ENCODE data around the gene LTN1. TPM values are rescaled to one million over a fixed set of nuclear protein-coding genes. Genes with fewer than 3 reads are reported as not detected.

Gene LTN1
- total and polyA plus RNA-seq, 2 of the 13 experiments (the other 11 are each of a cell fraction or from before 2014, with no cell fraction given), result 6.7 to 24.6 TPM

DNA sequence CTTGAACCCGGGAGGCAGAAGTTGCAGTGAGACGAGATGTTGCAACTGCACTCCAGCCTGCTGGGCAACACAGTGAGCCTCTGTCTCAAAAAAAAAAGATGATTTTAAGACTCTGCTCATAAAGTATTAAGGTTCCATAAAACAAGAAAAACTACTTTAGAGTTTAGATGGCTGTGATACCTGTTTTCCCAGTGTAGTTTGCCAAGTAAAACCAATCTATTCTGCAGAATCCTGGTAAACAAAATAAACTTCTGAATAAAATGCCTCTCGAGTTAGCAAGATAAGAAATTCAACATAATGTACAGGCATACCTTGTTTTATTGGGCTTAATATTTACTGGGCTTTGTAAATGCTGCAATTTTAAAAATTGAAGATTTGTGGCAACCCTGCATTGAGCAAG, 30.8 kb downstream of the LTN1 start (continued):
- TF ChIP-seq, protein P1, sequence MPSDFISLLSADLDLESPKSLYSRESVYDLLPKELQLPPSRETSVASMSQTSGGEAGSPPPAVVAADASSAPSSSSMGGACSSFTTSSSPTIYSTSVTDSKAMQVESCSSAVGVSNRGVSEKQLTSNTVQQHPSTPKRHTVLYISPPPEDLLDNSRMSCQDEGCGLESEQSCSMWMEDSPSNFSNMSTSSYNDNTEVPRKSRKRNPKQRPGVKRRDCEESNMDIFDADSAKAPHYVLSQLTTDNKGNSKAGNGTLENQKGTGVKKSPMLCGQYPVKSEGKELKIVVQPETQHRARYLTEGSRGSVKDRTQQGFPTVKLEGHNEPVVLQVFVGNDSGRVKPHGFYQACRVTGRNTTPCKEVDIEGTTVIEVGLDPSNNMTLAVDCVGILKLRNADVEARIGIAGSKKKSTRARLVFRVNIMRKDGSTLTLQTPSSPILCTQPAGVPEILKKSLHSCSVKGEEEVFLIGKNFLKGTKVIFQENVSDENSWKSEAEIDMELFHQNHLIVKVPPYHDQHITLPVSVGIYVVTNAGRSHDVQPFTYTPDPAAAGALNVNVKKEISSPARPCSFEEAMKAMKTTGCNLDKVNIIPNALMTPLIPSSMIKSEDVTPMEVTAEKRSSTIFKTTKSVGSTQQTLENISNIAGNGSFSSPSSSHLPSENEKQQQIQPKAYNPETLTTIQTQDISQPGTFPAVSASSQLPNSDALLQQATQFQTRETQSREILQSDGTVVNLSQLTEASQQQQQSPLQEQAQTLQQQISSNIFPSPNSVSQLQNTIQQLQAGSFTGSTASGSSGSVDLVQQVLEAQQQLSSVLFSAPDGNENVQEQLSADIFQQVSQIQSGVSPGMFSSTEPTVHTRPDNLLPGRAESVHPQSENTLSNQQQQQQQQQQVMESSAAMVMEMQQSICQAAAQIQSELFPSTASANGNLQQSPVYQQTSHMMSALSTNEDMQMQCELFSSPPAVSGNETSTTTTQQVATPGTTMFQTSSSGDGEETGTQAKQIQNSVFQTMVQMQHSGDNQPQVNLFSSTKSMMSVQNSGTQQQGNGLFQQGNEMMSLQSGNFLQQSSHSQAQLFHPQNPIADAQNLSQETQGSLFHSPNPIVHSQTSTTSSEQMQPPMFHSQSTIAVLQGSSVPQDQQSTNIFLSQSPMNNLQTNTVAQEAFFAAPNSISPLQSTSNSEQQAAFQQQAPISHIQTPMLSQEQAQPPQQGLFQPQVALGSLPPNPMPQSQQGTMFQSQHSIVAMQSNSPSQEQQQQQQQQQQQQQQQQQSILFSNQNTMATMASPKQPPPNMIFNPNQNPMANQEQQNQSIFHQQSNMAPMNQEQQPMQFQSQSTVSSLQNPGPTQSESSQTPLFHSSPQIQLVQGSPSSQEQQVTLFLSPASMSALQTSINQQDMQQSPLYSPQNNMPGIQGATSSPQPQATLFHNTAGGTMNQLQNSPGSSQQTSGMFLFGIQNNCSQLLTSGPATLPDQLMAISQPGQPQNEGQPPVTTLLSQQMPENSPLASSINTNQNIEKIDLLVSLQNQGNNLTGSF (CRISPR knock-in tag; IDR thresholded peaks at IDR 0.05), result no peak
- TF ChIP-seq ZNF747 (CRISPR knock-in tag; IDR thresholded peaks at IDR 0.05; ENCODE audit: borderline replicate concordance), result no peak
- TF ChIP-seq, protein P2, sequence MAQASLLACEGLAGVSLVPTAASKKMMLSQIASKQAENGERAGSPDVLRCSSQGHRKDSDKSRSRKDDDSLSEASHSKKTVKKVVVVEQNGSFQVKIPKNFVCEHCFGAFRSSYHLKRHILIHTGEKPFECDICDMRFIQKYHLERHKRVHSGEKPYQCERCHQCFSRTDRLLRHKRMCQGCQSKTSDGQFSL (CRISPR knock-in tag; IDR thresholded peaks at IDR 0.05), result no peak
- TF ChIP-seq ZNF564 (CRISPR knock-in tag; IDR thresholded peaks at IDR 0.05), result no peak
- TF ChIP-seq ESRRA (CRISPR knock-in tag; IDR thresholded peaks at IDR 0.05; ENCODE audit: low read depth), result no peak
- TF ChIP-seq SPEN (CRISPR knock-in tag; IDR thresholded peaks at IDR 0.05; ENCODE audit: low read depth), result no peak

DNA sequence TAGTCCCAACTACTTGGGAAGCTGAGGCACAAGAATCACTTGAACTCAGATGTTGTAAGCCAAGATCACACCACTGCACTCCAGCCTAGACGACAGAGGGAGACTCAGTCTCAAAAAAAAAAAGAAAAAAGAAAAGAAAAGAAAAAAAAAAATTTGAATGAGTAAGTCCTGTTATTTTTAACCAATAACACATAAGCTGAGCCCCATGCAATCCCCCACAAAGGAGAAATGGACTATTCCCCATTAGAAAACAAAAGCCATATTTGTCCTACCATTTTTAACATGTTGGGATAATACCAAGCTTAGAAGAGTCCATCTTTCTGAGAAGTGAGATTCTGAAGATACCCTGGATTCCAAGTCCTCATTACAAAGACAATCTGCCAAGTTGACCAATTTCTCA, 32.4 kb downstream of the LTN1 start:
- H3K4me3 ChIP-seq (replicated peaks in 1 of 3; ENCODE audit: insufficient read depth in 1 of 3, low read depth in 2 of 3, low read length in 3 of 3), result no peak overlapping the region
- ATAC-seq (no peak), FAIRE-seq (no peak), DNase-seq (ENCODE audit: low spot score) (no peak)
- H3K4me1 ChIP-seq (ENCODE audit: insufficient read depth, low read length), result no peaks in the 10 kb centered on the region
- peaks cover 1 to 31% of the 10 kb centered on the region in 2 experiments; a peak in 2 of 5 replicates for H3K36me3 ChIP-seq (replicated peaks in 1 of 2; ENCODE audit: control insufficient read depth in 1 of 2, insufficient read depth in 2 of 2, low read length in 2 of 2)
- H3K9me3 ChIP-seq (ENCODE audit: low read length), result no peaks in the 10 kb centered on the region
- no TSS peak for BruUV-seq (replicated peaks)
- TF ChIP-seq ZNF333 (CRISPR knock-in tag; IDR thresholded peaks at IDR 0.05; ENCODE audit: borderline replicate concordance), result no peak
- no peak for TF ChIP-seq PHF8 (CRISPR knock-in tag; IDR thresholded peaks at IDR 0.05)
- no peak for TF ChIP-seq SMAD9 (CRISPR knock-in tag; IDR thresholded peaks at IDR 0.05)
- no peak for TF ChIP-seq ZSCAN22 (CRISPR knock-in tag; IDR thresholded peaks at IDR 0.05)
- no peak overlapping the region for H2AFZ ChIP-seq (ENCODE audit: low read length)
- no peaks in the 10 kb centered on the region for H4K20me1 ChIP-seq (ENCODE audit: insufficient read depth, low read length)
- H3K27ac ChIP-seq (ENCODE audit: extremely low read length, insufficient read depth, low read length), result no peak overlapping the region
- H3K4me2 ChIP-seq (ENCODE audit: low read depth, low read length), result no peak overlapping the region
- CTCF ChIA-PET (ENCODE audit: low intra/inter-chr PET ratio, low total read pairs), result no interaction called here
- H3K9ac ChIP-seq (ENCODE audit: insufficient read depth, low read depth, low read length), result no peak overlapping the region
- H3K79me2 ChIP-seq (ENCODE audit: insufficient read depth, low read length), result no peaks in the 10 kb centered on the region
- WGBS (ENCODE audit: low lambda C conversion rate), result 96% methylated on average over 1 of the region's 1 CpG
- intact Hi-C loops (cut with micrococcal nuclease; ENCODE audit: unreplicated experiment), result no loop called here
- H3K27me3 ChIP-seq (ENCODE audit: control insufficient read depth in 1 of 2, insufficient read depth in 2 of 2, low read length in 2 of 2), result no peaks in the 10 kb centered on the region
- in situ Hi-C loops (cut with HindIII; ENCODE audit: extremely low pct_ligation_motif_present, low pct_unique_long_range_greater_than_20kb), result no loop called here
- POLR2A ChIA-PET, result no interaction called here

All from HepG2 (cell line).